Measurements from ENCODE around the gene APOBEC3C. TPM values are rescaled to one million over a fixed set of nuclear protein-coding genes. Genes with fewer than 3 reads are reported as not detected.
A peak's percentile ranks its signal among the peaks of the same experiment; 100 is the strongest.
"Not testable (repeated sequence)": the region's sequence is repeated elsewhere in the genome, so short reads cannot be mapped to it uniquely, and the experiment has no call there.

Gene APOBEC3C
- total RNA-seq, 4 donors from 2014 or later, result 4.1 to 35.5 (median 4.4) TPM

GRCh38 chr22:38981005-38981991, 32.8 kb upstream of the APOBEC3C start:
- DNase-seq, result peak in 2 of 3 donors; percentile 59 to 62
- no peaks in the 10 kb centered on the region for H3K9me3 ChIP-seq
- no peaks in the 10 kb centered on the region for H3K27me3 ChIP-seq
- H3K4me1 ChIP-seq, result peaks cover 0 to 9% (median 6%) of the 10 kb centered on the region in 4 donors
- H3K36me3 ChIP-seq, result no peaks in the 10 kb centered on the region
- no peak for TF ChIP-seq POLR2A (IDR thresholded peaks at IDR 0.05)
- TF ChIP-seq CTCF (IDR thresholded peaks at IDR 0.05), result peak in 4 of 6 experiments; percentile 20 to 46 (median 22)
- peak overlapping the region in 3 of 4 donors; percentile 54 to 86 (median 57) for H3K27ac ChIP-seq
- H3K4me3 ChIP-seq, result peak overlapping the region in 3 of 4 donors; percentile 35 to 57 (median 43)

GRCh38 chr22:38981992-38982927, 31.8 kb upstream of the APOBEC3C start, which contains the start of gene APOBEC3B:
TSS of gene APOBEC3B (plus strand) at chr22:38982347. CDS start at chr22:38982454, 107 bp downstream.
- no peaks in the 10 kb centered on the region for H3K36me3 ChIP-seq
- TF ChIP-seq POLR2A (IDR thresholded peaks at IDR 0.05), result peak in 1 of 2 donors; percentile 35
- TF ChIP-seq CTCF (IDR thresholded peaks at IDR 0.05), result no peak

GRCh38 chr22:38984224-38984623, 29.8 kb upstream of the APOBEC3C start:
- DNase-seq, result no peak
- Histone ChIP-seq H3K27me3 (no peaks in the 10 kb centered on the region), H3K4me3 (no peak overlapping the region), H3K9me3 (no peaks in the 10 kb centered on the region), H3K27ac (no peak overlapping the region), H3K36me3 (no peaks in the 10 kb centered on the region), H3K4me1 (peaks cover 0 to 9% (median 6%) of the 10 kb centered on the region in 4 donors)
- TF ChIP-seq CTCF (IDR thresholded peaks at IDR 0.05) (no peak), POLR2A (IDR thresholded peaks at IDR 0.05) (no peak)

More at GRCh38 chr22:38981992-38982927, 31.8 kb upstream of the APOBEC3C start, which contains the start of gene APOBEC3B:
- peak within 1 kb of the TSS in 3 of 4 donors; percentile 54 to 86 (median 57) for H3K27ac ChIP-seq
- peak within 1 kb of the TSS in 3 of 4 donors; percentile 35 to 57 (median 43) for H3K4me3 ChIP-seq
- H3K4me1 ChIP-seq, result peaks cover 0 to 9% (median 6%) of the 10 kb centered on the region in 4 donors
- H3K27me3 ChIP-seq, result no peaks in the 10 kb centered on the region
- DNase-seq, result peak in 2 of 3 donors; percentile 87 to 95
- no peaks in the 10 kb centered on the region for H3K9me3 ChIP-seq

- H3K27ac ChIP-seq, result peak overlapping the region in 1 of 4 donors; percentile 60
- peak in 1 of 3 donors; percentile 88 for DNase-seq
Measured at GRCh38 chr22:38984784-38985757, 29.0 kb upstream of the APOBEC3C start.

GRCh38 chr22:38986629-38987028, 27.4 kb upstream of the APOBEC3C start:
- Histone ChIP-seq H3K27me3 (no peaks in the 10 kb centered on the region), H3K4me1 (peaks cover 0 to 9% (median 6%) of the 10 kb centered on the region in 4 donors), H3K4me3 (no peak overlapping the region), H3K36me3 (no peaks in the 10 kb centered on the region), H3K27ac (no peak overlapping the region), H3K9me3 (no peaks in the 10 kb centered on the region)
- no peak for TF ChIP-seq POLR2A (IDR thresholded peaks at IDR 0.05)
- TF ChIP-seq CTCF (IDR thresholded peaks at IDR 0.05), result no peak
- DNase-seq, result no peak

More at GRCh38 chr22:38984784-38985757, 29.0 kb upstream of the APOBEC3C start:
- H3K4me3 ChIP-seq, H3K4me1 ChIP-seq, H3K36me3 ChIP-seq, H3K9me3 ChIP-seq, H3K27me3 ChIP-seq: not testable (repeated sequence)
